Measurements from ENCODE around the gene ARAP1. TPM values are rescaled to one million over a fixed set of nuclear protein-coding genes. Genes with fewer than 3 reads are reported as not detected.

Gene ARAP1
- polyA plus RNA-seq, 1 donor (not counting 4 experiments of a cell fraction or from before 2014, with no cell fraction given): 32.8 TPM

DNA sequence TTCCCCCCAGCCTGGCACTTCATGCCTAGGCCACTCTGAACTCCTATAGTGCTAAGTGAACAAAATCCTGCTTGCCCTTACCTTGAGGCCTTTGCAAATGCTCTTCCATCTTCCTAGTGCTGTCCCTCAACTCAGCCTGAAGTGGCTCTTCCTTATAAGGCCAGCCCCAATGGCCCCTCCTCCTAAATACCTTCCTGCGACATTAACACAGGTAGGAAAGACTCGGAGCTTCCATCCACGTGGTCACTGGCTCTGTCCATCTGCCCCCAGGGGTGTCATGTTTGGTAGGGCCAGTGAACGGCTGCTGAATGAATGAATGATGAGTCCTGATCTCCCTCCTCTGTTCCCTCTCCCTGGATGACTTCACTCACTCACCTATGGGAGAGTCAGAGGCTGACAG is 82.2 kb downstream of the ARAP1 start:
- H3K9me3 ChIP-seq (ENCODE audit: control insufficient read depth, low read depth, low read length): no peaks in the 10 kb centered on the region
- dilution Hi-C loops (cut with MboI; ENCODE audit: extremely low pct_ligation_motif_present, low sequenced_read_pairs): no loop called here
- no peaks in the 10 kb centered on the region for H3K9me1 ChIP-seq (ENCODE audit: control insufficient read depth, extremely low read depth, insufficient read depth, low read length)
- no peaks in the 10 kb centered on the region for H4K20me1 ChIP-seq (ENCODE audit: control insufficient read depth, extremely low read depth, insufficient read depth, low read length)
- no peak overlapping the region for H3K4me3 ChIP-seq (ENCODE audit: control insufficient read depth in 2 of 3, extremely low read depth in 1 of 3, insufficient read depth in 2 of 3, low read depth in 1 of 3, low read length in 3 of 3)
- no peaks in the 10 kb centered on the region for H3K36me3 ChIP-seq (ENCODE audit: control insufficient read depth in 2 of 2, extremely low read depth in 1 of 2, insufficient read depth in 2 of 2, low read length in 2 of 2)
- H3K79me2 ChIP-seq (ENCODE audit: control insufficient read depth, insufficient read depth, low read length): no peaks in the 10 kb centered on the region
- TF ChIP-seq, protein P1, sequence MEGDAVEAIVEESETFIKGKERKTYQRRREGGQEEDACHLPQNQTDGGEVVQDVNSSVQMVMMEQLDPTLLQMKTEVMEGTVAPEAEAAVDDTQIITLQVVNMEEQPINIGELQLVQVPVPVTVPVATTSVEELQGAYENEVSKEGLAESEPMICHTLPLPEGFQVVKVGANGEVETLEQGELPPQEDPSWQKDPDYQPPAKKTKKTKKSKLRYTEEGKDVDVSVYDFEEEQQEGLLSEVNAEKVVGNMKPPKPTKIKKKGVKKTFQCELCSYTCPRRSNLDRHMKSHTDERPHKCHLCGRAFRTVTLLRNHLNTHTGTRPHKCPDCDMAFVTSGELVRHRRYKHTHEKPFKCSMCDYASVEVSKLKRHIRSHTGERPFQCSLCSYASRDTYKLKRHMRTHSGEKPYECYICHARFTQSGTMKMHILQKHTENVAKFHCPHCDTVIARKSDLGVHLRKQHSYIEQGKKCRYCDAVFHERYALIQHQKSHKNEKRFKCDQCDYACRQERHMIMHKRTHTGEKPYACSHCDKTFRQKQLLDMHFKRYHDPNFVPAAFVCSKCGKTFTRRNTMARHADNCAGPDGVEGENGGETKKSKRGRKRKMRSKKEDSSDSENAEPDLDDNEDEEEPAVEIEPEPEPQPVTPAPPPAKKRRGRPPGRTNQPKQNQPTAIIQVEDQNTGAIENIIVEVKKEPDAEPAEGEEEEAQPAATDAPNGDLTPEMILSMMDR (optimal IDR thresholded peaks at IDR 0.05 in 1 of 3, IDR thresholded peaks at IDR 0.05 in 1 of 3, conservative IDR thresholded peaks at IDR 0.05 in 1 of 3; ENCODE audit: extremely low read depth in 1 of 3, insufficient read depth in 2 of 3, low read length in 3 of 3): no peak
- TF ChIP-seq EZH2 (IDR thresholded peaks at IDR 0.05; ENCODE audit: low read length): no peak
- no peak overlapping the region for H3K4me2 ChIP-seq (ENCODE audit: control insufficient read depth, extremely low read depth, insufficient read depth, low read depth, low read length)
- H3K9ac ChIP-seq (ENCODE audit: control insufficient read depth, extremely low read depth, insufficient read depth, low read length): no peak overlapping the region
- H3K27me3 ChIP-seq (ENCODE audit: control insufficient read depth, extremely low read depth, insufficient read depth, low read length): peaks cover 39% of the 10 kb centered on the region
- DNase-seq (ENCODE audit: low read depth, low spot score): no peak
- no peak overlapping the region for H2AFZ ChIP-seq (ENCODE audit: control insufficient read depth, low read length)
- no peaks in the 10 kb centered on the region for H3K4me1 ChIP-seq (ENCODE audit: control insufficient read depth, extremely low read depth, insufficient read depth, low read length)
- H3K27ac ChIP-seq (ENCODE audit: control insufficient read depth, insufficient read depth, low read length): no peak overlapping the region
- no peak for FAIRE-seq

DNA sequence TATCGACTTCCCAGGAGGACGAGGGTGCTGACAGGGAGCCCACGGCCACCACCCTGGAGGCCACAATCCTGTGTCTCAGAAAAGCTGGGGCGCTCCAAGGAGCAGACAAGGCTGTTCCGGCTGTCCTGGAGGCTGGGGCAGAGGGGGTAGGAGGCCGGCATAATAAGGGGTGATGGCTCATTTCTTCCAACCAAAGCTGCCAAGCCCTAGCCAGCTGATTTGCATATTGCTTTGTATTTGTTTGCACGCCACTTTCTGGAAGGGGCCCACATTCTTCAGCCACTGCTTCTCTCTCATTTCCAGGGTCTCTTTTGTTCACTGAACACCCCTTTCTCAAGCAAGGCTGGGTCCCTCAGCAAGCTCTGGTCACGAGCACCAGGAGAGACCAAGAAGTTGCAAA is 82.7 kb downstream of the ARAP1 start:
- no peak overlapping the region for H3K27ac ChIP-seq (ENCODE audit: control insufficient read depth, insufficient read depth, low read length)
- peaks cover 34% of the 10 kb centered on the region for H3K27me3 ChIP-seq (ENCODE audit: control insufficient read depth, extremely low read depth, insufficient read depth, low read length)
- FAIRE-seq (no peak), DNase-seq (ENCODE audit: low read depth, low spot score) (no peak)
- H4K20me1 ChIP-seq (ENCODE audit: control insufficient read depth, extremely low read depth, insufficient read depth, low read length): no peaks in the 10 kb centered on the region
- dilution Hi-C loops (cut with MboI; ENCODE audit: extremely low pct_ligation_motif_present, low sequenced_read_pairs): no loop called here
- no peak overlapping the region for H3K4me2 ChIP-seq (ENCODE audit: control insufficient read depth, extremely low read depth, insufficient read depth, low read depth, low read length)
- H3K4me1 ChIP-seq (ENCODE audit: control insufficient read depth, extremely low read depth, insufficient read depth, low read length): no peaks in the 10 kb centered on the region
- no peak for TF ChIP-seq EZH2 (IDR thresholded peaks at IDR 0.05; ENCODE audit: low read length)
- TF ChIP-seq, protein P1 (optimal IDR thresholded peaks at IDR 0.05 in 1 of 3, IDR thresholded peaks at IDR 0.05 in 1 of 3, conservative IDR thresholded peaks at IDR 0.05 in 1 of 3; ENCODE audit: extremely low read depth in 1 of 3, insufficient read depth in 2 of 3, low read length in 3 of 3): no peak
- H3K79me2 ChIP-seq (ENCODE audit: control insufficient read depth, insufficient read depth, low read length): no peaks in the 10 kb centered on the region
- H3K4me3 ChIP-seq (ENCODE audit: control insufficient read depth in 2 of 3, extremely low read depth in 1 of 3, insufficient read depth in 2 of 3, low read depth in 1 of 3, low read length in 3 of 3): no peak overlapping the region
- no peak overlapping the region for H3K9ac ChIP-seq (ENCODE audit: control insufficient read depth, extremely low read depth, insufficient read depth, low read length)
- H3K36me3 ChIP-seq (ENCODE audit: control insufficient read depth in 2 of 2, extremely low read depth in 1 of 2, insufficient read depth in 2 of 2, low read length in 2 of 2): no peaks in the 10 kb centered on the region
- no peaks in the 10 kb centered on the region for H3K9me3 ChIP-seq (ENCODE audit: control insufficient read depth, low read depth, low read length)
- no peaks in the 10 kb centered on the region for H3K9me1 ChIP-seq (ENCODE audit: control insufficient read depth, extremely low read depth, insufficient read depth, low read length)
- no peak overlapping the region for H2AFZ ChIP-seq (ENCODE audit: control insufficient read depth, low read length)
